Hematopoietic multipotent progenitor cell treated with erythropoietin and hydrocortisone succinate and interleukin-3 and kit ligand, for 8 days (in vitro differentiated cells): ENCODE measurements around the gene VAT1.
A peak's percentile ranks its signal among the peaks of the same experiment; 100 is the strongest.
"Not testable (repeated sequence)": the region's sequence is repeated elsewhere in the genome, so short reads cannot be mapped to it uniquely, and the experiment has no call there.

ENCODE experiments used
- DNase-seq: peaks from one replicate; pipeline ENCODE4 v3.0.0-alpha.2; 2015

Gene VAT1

DNA sequence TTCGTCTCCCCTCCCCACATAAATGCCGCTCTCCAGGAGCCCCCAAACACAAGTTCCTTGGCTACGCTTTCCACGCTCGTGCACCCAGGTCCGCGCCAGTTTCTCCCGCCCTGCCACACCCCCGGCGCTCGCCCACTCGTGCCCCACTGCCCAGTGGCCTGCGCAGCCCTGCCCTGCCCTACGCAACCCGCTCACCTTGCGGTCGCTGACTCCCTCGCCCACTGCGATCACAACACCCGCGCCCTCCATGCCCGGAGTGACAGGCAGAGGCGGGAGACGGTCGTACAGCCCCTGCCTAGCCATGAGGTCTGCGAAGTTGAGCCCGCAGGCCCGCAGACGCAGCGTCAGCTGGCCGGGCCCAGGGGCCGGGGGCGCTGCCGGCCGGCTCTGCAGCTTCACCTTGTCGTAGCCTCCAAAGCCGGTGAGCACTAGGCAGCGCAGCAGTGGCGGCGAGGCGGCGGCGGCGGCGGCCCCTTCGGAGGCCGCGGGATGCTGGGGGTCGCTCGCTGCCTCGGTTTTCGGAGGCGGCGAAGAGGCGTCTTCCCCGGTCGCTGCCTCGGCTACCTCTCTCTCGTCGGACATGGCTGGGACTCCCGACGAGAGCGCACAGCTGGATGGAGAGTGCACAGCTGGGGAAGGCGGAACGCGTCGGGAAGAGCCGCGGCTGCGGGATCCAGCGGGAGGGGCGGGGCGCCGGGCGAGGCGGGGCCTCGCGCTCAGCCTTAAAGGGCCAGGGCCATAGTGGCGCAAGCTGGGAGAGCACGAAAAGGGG, at the start of gene VAT1:
VAT1 (minus strand) TSS at position 645 of the 772 bp plus-strand sequence; CDS start at position 582, 63 bp downstream.
- peak; percentile 67 for DNase-seq

DNA sequence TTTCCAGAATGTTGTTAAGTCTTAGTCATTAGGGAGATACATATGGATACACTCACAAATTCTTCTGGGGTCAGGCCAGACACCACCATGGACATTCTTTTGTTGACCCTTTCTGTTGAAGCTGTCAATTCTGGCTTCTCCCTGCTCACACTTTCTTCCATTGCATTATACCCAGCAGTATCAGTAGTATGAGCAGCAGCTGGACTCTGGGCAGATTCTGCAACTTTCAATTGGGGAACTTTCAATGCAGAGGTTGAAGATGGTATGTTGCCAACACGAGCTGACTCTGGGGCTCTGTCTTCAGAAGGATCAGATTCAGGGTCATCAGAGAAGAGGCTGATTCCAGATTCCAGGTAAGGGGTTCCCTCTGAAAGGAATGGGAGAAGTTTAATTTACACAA, 48.7 kb upstream of the VAT1 start:
- DNase-seq = no peak

DNA sequence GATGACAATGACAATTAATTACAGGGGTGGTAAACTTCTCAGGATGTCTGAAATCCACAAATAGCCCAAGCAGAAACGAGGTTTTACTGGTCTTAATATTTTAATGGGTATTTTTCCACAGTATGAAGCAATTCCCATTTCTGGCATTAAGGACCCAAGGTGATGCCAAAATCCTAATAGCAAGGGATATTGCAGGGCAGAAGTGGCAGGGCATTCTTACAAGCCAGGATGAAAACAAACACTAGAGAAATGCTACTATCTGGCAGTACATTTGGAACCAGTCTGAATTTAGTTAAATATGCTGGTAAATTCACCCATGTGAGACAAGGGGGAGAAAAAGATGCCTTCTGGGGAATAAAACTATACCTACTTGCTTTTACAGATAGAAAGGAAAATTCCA, 48.1 kb upstream of the VAT1 start:
- no peak for DNase-seq

DNA sequence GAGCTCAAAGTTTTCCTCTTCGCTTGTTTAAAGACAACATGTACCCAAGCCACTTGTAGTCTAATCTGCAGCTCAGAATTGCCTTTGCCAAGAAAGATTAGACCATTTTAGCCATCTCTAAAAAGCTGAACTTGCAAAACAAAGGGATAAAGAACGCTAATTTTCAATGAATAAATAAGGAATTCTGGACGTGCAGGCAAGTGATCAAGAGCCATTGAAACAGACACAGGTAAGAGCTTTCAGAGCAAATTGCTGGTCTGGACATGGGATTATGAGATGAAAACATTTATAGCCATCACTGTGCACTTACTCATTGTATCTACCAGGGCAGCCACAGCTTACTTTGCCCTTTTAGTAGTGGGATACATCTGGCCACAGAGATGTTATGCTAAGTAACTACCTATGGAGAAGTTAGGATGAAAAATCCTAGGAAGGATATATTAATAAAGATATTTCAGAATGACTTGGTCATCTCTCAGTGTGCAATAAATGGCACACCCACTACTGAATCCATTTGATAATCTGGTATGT, 47.2 kb upstream of the VAT1 start:
- no peak for DNase-seq

DNA sequence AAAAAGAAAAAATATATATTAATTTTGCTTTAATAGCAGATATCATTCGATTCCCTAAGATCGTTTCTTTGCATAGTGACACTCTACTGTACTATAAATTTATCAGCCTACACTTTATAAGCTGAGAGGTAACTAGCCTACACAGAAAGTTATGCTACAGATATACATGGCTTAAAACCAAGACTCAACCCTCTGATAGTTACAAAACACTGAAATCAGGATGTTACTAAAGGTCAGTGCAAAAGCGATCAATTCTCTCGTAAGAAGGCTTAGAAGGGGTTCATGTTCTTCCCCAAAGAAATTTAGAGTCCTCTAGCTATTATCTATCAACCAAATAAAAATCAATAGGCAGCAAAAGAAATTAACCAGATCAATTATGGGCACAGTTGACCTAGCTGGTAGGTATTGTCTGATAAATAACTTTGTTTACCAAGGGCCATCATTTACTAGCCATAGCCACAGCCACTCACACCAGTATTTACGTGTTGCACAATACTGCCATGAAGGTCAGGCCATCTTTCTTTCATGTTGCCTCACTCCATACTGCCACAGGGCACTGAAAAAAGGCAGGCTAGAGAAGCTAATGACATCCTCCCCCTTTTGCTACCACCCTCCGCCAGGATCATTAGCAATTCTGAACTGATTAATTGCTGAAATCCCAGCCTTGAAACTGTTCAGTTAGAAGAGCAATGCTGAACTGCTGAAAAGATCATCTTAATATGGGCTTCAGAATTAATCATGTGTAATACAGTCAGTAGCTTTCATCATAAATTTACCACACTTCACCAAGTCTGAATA, 46.6 kb upstream of the VAT1 start:
- no peak for DNase-seq

DNA sequence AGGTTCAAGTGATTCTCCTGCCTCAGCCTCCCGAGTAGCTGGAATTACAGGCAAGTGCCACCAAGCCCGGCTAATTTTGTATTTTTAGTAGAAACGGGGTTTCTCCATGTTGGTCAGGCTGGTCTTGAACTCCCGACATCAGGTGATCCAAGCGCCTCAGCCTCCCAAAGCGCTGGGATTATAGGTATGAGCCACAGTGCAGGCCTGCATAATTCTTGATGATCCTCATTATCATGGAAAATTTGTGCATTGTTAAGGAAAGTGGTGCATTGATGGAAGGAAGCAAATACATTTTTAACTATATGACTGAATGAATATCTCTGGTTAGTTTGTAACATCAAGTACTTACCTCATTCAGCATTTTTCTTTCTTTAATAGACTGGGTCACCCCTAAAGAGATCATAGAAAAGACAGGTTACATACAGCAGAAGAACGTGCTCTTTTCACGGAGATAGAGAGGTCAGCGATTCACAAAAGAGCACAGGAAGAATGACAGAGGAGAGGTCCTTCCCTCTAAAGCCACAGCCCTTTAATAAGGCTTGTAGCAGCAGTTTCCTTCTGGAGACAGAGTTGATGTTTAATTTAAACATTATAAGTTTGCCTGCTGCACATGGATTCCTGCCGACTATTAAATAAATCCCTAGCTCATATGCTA, 40.9 kb upstream of the VAT1 start:
- DNase-seq = no peak

DNA sequence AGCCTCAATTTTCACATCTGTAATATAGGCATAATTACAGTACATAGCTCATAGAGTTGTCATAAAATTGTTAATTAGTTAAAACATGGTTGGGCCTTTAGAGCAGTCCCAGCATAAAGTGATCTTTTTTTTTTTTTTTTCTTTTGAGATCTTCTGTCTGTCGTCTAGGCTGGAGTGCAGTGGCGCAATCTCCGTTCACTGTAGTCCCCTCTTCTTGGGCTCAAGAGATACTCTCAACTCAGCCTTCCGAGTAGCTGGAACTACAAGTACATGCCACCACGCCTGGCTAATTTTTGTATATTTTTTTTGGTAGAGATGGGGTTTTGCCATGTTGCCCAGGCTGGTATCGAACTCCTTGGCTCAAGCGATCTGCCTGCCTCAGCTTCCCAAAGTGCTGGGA, 33.9 kb upstream of the VAT1 start:
- no peak for DNase-seq

DNA sequence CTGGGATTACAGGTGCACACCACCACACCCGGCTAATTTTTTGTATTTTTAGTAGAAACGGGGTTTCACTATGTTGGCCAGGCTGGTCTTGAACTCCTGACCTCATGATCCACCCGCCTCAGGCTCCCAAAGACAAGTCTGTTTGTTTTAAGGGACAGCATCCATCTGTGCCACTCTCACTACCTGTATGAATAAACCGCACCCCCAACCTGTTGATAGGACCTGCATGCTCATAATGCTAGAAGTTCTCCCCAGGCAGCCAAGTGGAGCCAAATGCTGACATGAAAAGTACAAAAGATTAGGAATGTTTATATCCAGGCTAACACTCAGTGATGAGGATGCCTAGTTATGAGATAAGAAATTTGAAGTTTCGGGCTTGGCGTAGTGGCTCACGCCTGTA, 30.8 kb upstream of the VAT1 start:
- DNase-seq = not testable (repeated sequence)

DNA sequence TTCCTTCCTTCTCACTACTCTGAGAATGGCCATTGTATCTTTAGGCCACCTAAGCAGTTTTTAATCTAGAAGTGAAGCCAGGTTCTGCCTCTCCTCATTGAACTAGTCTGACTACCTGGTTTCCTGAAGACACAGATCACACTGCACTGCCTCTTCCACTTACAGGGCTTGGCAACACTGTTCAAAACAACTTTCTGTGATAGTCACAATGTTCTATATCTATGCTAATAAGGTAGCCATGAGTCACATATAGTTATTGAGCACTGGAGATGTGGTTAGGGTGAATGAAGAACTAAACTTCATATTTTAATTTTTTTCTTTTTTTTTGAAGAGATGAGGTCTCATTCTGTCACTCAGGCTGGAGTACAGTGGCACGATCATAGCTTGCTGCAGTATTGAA, 29.8 kb upstream of the VAT1 start:
- DNase-seq = no peak

DNA sequence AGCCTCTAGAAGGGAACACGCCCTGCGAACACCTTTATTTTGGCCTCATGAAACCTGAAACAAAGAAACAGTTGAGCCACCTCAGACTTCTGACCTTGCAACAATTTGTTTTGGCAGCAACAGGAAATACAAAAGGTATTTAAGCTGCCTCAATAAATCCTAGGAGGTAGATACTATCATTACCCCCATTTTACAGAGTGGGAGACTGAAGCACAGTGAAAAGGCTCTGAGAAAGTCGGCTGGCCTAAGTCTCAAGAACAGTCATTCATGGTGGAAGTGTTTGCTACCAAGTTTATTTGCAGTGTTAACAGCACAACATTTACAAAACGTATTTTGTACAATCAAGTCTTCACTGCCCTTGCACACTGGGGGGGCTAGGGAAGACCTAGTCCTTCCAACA, 21.8 kb upstream of the VAT1 start:
- no peak for DNase-seq

DNA sequence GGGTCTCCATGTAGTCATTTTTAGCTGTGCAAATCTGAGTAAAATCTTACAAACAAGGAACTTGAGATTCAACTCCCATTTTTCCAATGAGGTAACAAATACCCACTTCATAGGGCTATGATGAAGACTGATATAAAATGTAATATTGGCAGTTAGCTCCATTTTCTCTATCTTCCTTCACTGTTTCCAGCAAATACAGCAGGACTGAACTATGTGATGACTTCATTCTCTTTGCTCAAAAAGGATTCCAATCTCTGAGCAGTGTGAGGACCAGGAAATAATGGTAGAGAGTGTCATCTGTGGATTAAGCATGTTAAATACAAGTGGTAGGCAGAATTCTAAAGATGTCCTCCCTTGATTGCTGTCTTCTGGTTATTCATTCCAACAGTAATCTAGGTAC, 21.1 kb upstream of the VAT1 start:
- no peak for DNase-seq

DNA sequence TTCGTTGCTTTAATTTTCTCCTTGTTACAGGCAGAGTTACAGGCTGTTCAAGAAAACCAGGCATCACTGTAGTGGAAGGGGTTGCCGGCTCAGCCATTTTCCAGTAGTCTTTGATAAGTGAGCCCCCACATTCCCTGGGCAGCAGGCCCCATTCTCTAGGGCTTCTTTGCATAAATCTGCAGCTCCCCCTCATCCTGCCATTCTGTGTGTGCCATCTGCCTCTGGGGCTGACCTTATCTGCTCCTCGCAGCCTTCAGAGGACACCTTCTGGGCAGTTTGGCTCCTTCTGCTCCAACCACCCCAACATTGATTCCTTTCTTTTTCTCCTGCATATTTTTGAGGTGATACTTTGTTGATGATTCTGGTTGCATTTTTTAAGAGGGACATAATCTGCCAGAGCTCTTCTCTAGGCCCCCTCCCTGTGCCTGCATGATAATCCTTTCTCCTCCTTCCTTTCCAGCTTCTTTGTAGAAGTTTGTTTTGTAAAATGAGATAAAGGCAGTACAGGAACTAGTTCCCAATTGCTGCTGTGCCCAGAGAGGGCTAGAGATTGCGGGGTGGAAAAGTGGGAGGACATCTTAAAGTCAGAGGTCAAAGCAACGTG, 19.9 kb upstream of the VAT1 start:
- DNase-seq = peak; percentile 71

DNA sequence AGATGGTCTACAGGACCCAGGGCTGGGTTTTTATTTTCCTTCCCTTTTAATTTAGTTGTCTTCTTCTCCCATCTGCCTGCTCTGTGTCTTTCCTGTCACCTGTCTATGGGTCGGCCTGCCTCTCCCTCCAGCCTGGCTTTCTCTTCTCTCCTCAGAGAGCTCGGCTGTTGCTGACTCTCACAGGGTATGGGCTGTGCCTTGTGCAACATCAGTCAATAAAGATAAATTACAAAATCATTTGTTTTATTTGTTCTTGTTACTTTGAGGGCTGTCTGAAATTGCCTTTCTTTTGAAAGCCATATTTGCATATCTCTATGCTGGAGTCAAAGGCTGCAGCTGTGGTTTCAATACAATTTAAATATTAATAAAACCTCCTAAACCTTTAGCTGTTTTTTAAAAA, 18.5 kb upstream of the VAT1 start:
- no peak for DNase-seq

DNA sequence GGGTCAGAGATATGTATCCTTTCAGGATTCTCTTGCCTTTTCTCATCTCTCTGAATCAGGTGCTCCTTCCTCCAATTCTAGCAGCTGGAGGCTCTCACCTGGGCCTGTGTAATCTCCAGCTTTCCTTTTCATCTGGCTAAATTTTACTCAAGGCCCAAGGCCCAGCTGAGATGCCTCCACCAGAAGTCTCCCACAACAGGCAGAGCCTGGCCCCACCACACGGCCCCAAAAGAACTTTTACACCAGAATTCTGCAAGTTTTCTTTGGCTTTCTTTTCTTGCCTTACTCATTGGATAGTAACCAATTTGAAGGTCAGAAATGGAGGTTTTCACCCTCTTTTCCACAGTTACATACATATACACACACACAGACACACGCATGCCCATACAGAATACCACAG, 17.5 kb upstream of the VAT1 start:
- no peak for DNase-seq

DNA sequence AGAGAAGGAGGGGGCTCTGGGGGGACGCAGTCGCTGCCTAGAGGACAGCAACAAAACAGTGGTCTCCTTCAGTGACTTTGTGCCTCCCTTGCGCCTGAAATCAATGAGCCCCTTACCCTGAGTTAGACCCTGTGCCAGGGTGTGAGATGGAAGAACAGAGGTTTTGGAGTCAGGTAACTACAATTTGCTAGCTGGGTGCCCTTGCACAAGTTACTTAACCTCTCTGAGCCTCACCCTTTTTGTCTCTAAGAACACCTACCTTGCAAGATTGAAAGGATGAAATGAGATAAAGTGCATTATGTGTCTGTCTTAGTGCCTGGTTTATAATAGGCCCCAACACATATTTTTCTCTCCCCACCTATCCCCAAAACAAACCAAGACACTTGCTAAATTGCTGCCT, 12.7 kb upstream of the VAT1 start:
- DNase-seq = no peak

DNA sequence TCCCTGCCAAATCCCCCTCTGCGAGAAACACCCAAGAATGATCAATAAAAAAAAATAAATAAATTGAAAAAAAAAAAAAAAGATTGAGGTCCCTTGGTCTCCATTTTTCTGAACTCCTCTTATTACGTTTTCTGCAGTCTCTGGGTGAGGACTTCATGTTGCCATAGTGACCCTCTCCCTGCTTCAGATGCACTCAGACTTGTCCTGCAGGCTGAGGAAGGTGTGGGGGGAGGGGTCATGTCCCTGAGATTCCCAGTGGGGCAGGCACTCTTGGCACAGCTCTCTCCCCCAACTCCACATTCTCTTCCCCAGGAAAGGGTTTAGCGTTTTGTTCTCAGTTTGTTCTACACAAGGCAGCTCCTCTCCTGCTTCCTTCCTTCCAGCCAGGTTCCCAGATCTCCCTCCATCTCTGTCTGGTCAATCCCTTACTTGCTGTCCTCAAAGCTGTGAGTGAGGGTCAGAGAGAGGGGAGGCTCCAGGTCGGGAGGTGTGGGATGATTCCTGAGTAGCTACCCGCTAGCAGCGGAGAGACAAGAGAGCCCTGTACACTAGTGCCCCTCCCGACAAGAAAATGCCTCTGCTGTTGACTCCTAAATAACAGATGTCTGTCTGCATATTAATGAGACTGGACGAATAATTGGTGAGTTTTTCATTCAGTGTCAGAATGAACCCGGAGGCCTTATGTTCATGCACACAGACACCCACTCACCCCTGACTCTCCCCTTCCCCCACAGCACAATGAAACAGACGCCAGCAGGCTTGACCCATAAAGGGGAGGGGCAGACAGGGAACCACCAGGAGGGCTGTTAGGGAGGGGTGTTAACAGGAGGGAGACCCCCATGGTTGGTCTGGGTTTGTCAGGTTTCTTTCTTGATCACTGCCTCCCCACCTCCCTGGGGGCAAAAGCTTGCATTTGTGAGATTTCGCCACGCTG, 12.0 kb upstream of the VAT1 start:
- DNase-seq = no peak

DNA sequence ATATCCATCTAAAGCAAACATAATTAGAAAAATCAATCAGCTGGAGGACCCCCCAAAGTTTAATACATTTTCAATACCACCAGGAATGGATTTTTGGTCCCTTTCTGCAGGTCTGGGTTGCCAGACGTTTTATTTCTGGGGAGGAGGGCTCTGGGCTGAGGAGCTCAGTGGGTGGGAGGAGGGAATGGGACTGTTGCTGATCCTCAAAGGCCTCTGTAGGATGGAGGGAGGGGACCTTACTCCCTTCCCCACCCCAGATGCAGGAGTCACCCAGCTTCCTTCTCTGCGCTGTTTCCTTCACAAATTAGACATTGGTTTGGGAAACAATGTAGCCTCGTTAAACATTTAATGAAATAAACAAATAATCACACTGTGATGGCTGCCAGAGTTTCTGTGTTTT, 9.5 kb upstream of the VAT1 start:
- DNase-seq = no peak

DNA sequence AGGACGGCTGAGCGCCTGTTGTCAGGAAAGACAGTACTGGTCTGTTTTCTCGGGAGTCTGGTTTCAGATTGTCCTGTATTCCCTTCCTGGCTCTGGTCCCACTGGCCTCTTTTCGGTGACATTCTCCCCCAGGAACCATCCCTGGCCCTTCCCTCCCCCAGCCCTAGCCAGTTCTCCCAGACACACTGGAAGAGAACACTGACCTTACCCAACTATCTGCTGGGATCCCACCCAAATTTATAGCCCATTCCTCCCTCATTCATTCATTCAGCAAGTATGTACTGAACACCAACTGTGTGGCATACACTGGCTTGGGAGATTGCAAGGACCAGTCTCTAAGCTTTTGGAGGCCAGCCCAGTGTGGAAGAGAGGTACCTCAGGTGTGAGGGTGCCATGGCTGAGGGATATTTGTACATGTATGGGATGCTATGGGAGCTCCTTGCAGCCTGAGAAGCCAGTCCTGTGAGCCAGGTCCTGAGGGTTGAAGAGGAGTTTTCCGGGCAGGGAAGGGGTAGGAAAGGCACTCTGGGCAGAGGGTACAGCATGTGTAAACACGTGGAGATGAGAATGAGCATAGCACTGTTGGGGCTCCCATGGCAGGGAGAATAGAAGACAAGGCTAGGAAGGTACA, 8.1 kb upstream of the VAT1 start:
- no peak for DNase-seq

DNA sequence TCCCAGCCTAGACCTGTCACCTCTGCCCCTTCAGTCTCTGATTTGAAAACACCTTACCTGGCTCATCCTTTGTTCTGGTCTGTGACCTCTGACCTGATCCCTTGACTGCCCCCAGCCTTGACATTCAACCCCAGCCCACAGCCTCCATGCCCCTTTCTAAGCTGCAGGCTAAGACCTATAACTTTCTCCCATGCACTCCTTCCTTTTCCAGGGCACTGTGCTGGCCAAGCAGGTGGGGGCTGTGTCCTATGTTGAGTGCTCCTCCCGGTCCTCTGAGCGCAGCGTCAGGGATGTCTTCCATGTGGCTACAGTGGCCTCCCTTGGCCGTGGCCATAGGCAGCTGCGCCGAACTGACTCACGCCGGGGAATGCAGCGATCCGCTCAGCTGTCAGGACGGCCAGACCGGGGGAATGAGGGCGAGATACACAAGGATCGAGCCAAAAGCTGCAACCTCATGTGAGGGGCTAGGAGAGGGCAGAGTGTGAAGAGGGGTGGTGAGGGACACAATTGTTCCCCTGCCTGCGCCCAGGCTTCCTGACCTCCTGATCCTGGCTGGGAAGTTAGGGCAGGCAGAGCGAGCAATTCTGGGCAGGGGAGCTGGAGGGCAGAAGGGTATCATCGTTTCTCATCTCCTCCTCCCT, 6.2 kb upstream of the VAT1 start:
- no peak for DNase-seq

DNA sequence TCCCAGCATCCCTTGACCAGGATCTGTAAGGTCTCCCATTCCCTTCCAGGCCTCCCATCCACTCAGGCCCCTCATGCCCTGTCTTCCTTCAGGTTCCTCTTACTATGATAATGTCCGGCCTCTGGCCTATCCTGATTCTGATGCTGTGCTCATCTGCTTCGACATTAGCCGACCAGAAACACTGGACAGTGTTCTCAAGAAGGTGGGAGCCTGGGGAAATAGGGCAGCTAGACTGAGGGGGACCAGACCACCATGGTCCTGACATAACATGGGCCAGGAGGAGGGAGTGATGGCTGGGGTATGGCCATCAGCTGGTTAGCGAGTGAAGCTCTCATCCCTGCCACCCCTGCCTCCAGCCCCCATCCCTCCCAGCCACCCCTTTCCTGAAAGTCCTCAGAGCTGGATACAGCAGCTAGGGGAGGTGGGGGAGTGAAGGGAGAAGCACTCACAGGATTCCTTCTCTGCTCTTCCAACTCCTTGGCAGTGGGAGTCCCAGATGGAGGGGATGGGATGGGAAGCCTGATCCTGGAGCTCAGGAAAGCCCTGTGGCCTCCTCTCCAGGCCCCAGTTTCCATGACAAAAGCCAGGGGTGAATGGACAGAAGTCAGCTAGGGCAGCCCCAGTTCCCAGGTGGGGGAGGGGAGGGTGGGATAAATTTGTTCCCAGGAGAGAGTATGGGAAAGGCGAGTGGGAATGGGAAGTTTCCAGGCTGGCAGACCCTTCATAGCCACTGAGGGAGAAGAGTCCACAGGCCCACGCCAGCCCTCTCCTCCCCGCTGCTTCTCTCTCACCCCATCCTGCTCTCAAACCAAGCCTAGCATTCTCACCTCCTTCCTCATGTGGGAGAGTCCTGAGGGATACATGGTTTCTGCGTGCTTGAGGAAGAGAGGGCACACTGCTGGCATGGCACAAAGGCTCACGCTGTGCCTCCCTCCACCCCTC, 5.2 kb upstream of the VAT1 start:
- no peak for DNase-seq
